H9 (cell line): ENCODE measurements around the gene PLEKHG5. TPM values are rescaled to one million over a fixed set of nuclear protein-coding genes. Genes with fewer than 3 reads are reported as not detected.

Experiments used
- DNase-seq: peaks from one replicate; pipeline ENCODE4 v3.0.0-alpha.2; 2017
- H2AFZ ChIP-seq: one replicate; pipeline ENCODE4 v1.6.1; 2013; ENCODE audit warnings: mild to moderate bottlenecking, low read length, control low read depth, moderate library complexity
- H2AK5ac ChIP-seq: 2 replicates; pipeline ENCODE4 v1.6.1; 2013; ENCODE audit warnings: low read length, control low read depth, mixed read lengths; ENCODE audit not compliant: insufficient read length
- H2BK120ac ChIP-seq: one replicate; pipeline ENCODE4 v1.6.1; 2013; ENCODE audit warnings: low read depth, mild to moderate bottlenecking, low read length, control low read depth, inconsistent platforms; ENCODE audit not compliant: poor library complexity, severe bottlenecking
- H2BK12ac ChIP-seq: 2 replicates; pipeline ENCODE4 v1.6.1; 2013; ENCODE audit warnings: low read length, control low read depth, mixed read lengths, low read depth; ENCODE audit not compliant: insufficient read length
- H2BK15ac ChIP-seq: 2 replicates; pipeline ENCODE4 v1.6.1; 2013; ENCODE audit warnings: low read depth, low read length, control low read depth
- H2BK20ac ChIP-seq: one replicate; pipeline ENCODE4 v1.6.1; 2013; ENCODE audit warnings: low read depth, mild to moderate bottlenecking, low read length, control low read depth, inconsistent platforms; ENCODE audit not compliant: poor library complexity, severe bottlenecking
- H2BK5ac ChIP-seq: 2 replicates; pipeline ENCODE4 v1.6.1; 2013; ENCODE audit warnings: low read length, control low read depth, mixed read lengths; ENCODE audit not compliant: insufficient read length
- H3K14ac ChIP-seq: 2 replicates; pipeline ENCODE4 v1.6.1; 2013; ENCODE audit warnings: low read length, control low read depth; ENCODE audit not compliant: insufficient read depth
- H3K18ac ChIP-seq: 2 replicates; pipeline ENCODE4 v1.6.1; 2013; ENCODE audit warnings: low read depth, mild to moderate bottlenecking, mixed read lengths, low read length, control low read depth; ENCODE audit not compliant: insufficient read length
- H3K23ac ChIP-seq: 2 replicates; pipeline ENCODE4 v1.6.1; 2013; ENCODE audit warnings: low read length, control low read depth, mixed read lengths, low read depth; ENCODE audit not compliant: insufficient read length
- H3K23me2 ChIP-seq: 2 replicates; pipeline ENCODE4 v1.6.1; 2013; ENCODE audit warnings: low read depth, mild to moderate bottlenecking, mixed read lengths, low read length, control low read depth; ENCODE audit not compliant: insufficient read length, poor library complexity, severe bottlenecking
- H3K27ac ChIP-seq: 2 replicates; pipeline ENCODE4 v1.5.1; 2013; ENCODE audit warnings: low read length, control low read depth, mixed read lengths, low read depth; ENCODE audit not compliant: insufficient read length
- H3K27me3 ChIP-seq: 2 replicates; pipeline ENCODE4 v1.6.1; 2013; ENCODE audit warnings: low read length, control low read depth, inconsistent platforms; ENCODE audit not compliant: insufficient read depth
- H3K4ac ChIP-seq: 2 replicates; pipeline ENCODE4 v1.6.1; 2013; ENCODE audit warnings: low read depth, mild to moderate bottlenecking, control low read depth, inconsistent platforms, low read length, moderate library complexity
- H3K4me1 ChIP-seq: 2 replicates; pipeline ENCODE4 v1.6.1; 2013; ENCODE audit warnings: low read length, control low read depth, inconsistent platforms; ENCODE audit not compliant: insufficient read depth
- H3K4me2 ChIP-seq: 2 replicates; pipeline ENCODE4 v1.6.1; 2013; ENCODE audit warnings: low read length, control low read depth, mixed read lengths; ENCODE audit not compliant: insufficient read length, insufficient read depth
- H3K56ac ChIP-seq: 2 replicates; pipeline ENCODE4 v1.6.1; 2013; ENCODE audit warnings: low read depth, mild to moderate bottlenecking, mixed read lengths, low read length, control low read depth; ENCODE audit not compliant: insufficient read length
- H3K79me1 ChIP-seq: 2 replicates; pipeline ENCODE4 v1.6.1; 2013; ENCODE audit warnings: low read depth, mild to moderate bottlenecking, moderate library complexity, low read length, control low read depth, inconsistent platforms; ENCODE audit not compliant: insufficient read depth, poor library complexity, severe bottlenecking
- H3K79me2 ChIP-seq: 2 replicates; pipeline ENCODE4 v1.6.1; 2013; ENCODE audit warnings: low read length, control low read depth, inconsistent platforms; ENCODE audit not compliant: insufficient read depth
- H3K9ac ChIP-seq: 2 replicates; pipeline ENCODE4 v1.6.1; 2013; ENCODE audit warnings: low read length, control low read depth, mixed read lengths; ENCODE audit not compliant: insufficient read length; ENCODE audit errors: extremely low read depth
- H3K9me3 ChIP-seq: one replicate; pipeline ENCODE4 v1.6.1; 2013; ENCODE audit warnings: low read depth, low read length, inconsistent platforms; ENCODE audit not compliant: control insufficient read depth
- H3T11ph ChIP-seq: one replicate; pipeline ENCODE4 v1.6.1; 2013; ENCODE audit warnings: mild to moderate bottlenecking, low read length, control low read depth, inconsistent platforms
- H4K20me1 ChIP-seq: one replicate; pipeline ENCODE4 v1.6.1; 2013; ENCODE audit not compliant: control insufficient read depth, insufficient read length, insufficient read depth
- H4K5ac ChIP-seq: 2 replicates; pipeline ENCODE4 v1.6.1; 2013; ENCODE audit warnings: low read depth, mild to moderate bottlenecking, mixed read lengths, low read length, control low read depth; ENCODE audit not compliant: insufficient read length
- H4K8ac ChIP-seq: replicated peaks from 2 replicates; pipeline ENCODE4 v1.6.1; 2013; ENCODE audit warnings: low read length, control low read depth, mixed read lengths, low read depth; ENCODE audit not compliant: insufficient read length
- H4K91ac ChIP-seq: 2 replicates; pipeline ENCODE4 v1.6.1; 2013; ENCODE audit warnings: low read depth, mild to moderate bottlenecking, moderate library complexity, mixed read lengths, low read length, control low read depth; ENCODE audit not compliant: insufficient read length
- H3K27ac Mint-ChIP-seq, 3 experiments: 2 replicates in 2 of 3; 3 replicates in 1 of 3; pipeline ENCODE4 v1.8.0; 2020 to 2021; ENCODE audit warnings: mixed read lengths in 3 of 3, mild to moderate bottlenecking in 1 of 3, moderate library complexity in 1 of 3
- H3K27me3 Mint-ChIP-seq: 2 replicates; pipeline ENCODE4 v1.8.0; 2021; ENCODE audit warnings: low read depth, mild to moderate bottlenecking, moderate library complexity, mixed read lengths
- H3K36me3 Mint-ChIP-seq, 3 experiments: 2 replicates in 2 of 3; 3 replicates in 1 of 3; pipeline ENCODE4 v1.8.0; 2020 to 2021; ENCODE audit warnings: low read depth in 3 of 3, mixed read lengths in 3 of 3; ENCODE audit not compliant: insufficient read depth in 1 of 3
- H3K4me1 Mint-ChIP-seq, 2 experiments: 2 replicates each; pipeline ENCODE4 v1.8.0; 2020; ENCODE audit warnings: mixed read lengths in 2 of 2
- H3K4me3 Mint-ChIP-seq, 2 experiments: 2 replicates in 1 of 2; 3 replicates in 1 of 2; pipeline ENCODE4 v1.8.0; 2020 to 2021; ENCODE audit warnings: mild to moderate bottlenecking in 2 of 2, mixed read lengths in 2 of 2, moderate library complexity in 1 of 2
- H3K9me3 Mint-ChIP-seq, 2 experiments: 2 replicates in 1 of 2; 3 replicates in 1 of 2; pipeline ENCODE4 v1.8.0; 2020; ENCODE audit warnings: mild to moderate bottlenecking in 2 of 2, mixed read lengths in 2 of 2, moderate library complexity in 1 of 2
- WGBS: extraction: QIAGEN DNeasy Blood & Tissue Kit; methylation state at CpG from one replicate; pipeline ENCODE4 v1.1.7; 2013; ENCODE audit warnings: missing lambda C conversion rate, low lambda C conversion rate, mixed read lengths; ENCODE audit not compliant: insufficient read length; ENCODE audit errors: extremely low coverage; 5-methylcytosine and 5-hydroxymethylcytosine counted together
- total RNA-seq: library from RNA; stranded (reverse); gene quantifications from 2 replicates; pipeline ENCODE4 v1.2.1, GENCODE V29; 2021
- TF ChIP-seq, protein P1 (sequence below): fragments of 200-600 bp; sonication (generic); conservative IDR thresholded peaks from 3 replicates; pipeline ENCODE4 v1.8.0; 2021; ENCODE audit warnings: antibody characterized with exemption, mild to moderate bottlenecking

PLEKHG5 gene
- total RNA-seq, 1 experiment from 2014 or later = 22.3 TPM

GRCh38 chr1:6419804-6420453, 71.5 kb downstream of the PLEKHG5 start, which contains the start of gene HES2:
TSS of gene HES2 (minus strand) at chr1:6419919. CDS start at chr1:6419820, 99 bp downstream.
- no peak within 1 kb of the TSS for H2BK12ac ChIP-seq
- H3K18ac ChIP-seq = no peak within 1 kb of the TSS
- peak; percentile 74 for DNase-seq
- TF ChIP-seq, protein P1, sequence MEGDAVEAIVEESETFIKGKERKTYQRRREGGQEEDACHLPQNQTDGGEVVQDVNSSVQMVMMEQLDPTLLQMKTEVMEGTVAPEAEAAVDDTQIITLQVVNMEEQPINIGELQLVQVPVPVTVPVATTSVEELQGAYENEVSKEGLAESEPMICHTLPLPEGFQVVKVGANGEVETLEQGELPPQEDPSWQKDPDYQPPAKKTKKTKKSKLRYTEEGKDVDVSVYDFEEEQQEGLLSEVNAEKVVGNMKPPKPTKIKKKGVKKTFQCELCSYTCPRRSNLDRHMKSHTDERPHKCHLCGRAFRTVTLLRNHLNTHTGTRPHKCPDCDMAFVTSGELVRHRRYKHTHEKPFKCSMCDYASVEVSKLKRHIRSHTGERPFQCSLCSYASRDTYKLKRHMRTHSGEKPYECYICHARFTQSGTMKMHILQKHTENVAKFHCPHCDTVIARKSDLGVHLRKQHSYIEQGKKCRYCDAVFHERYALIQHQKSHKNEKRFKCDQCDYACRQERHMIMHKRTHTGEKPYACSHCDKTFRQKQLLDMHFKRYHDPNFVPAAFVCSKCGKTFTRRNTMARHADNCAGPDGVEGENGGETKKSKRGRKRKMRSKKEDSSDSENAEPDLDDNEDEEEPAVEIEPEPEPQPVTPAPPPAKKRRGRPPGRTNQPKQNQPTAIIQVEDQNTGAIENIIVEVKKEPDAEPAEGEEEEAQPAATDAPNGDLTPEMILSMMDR = no peak
- no peaks in the 10 kb centered on the region for H3K4me1 ChIP-seq
- peak within 1 kb of the TSS; percentile 42 to 74 for H3K4me3 Mint-ChIP-seq
- H3K4ac ChIP-seq = no peak within 1 kb of the TSS
- peaks cover 10% of the 10 kb centered on the region for H3K23me2 ChIP-seq
- H3K23ac ChIP-seq = no peak within 1 kb of the TSS
- no peak within 1 kb of the TSS for H3K27ac Mint-ChIP-seq
- H4K20me1 ChIP-seq = no peaks in the 10 kb centered on the region
- H2BK5ac ChIP-seq = no peak within 1 kb of the TSS
- peaks cover 21 to 24% of the 10 kb centered on the region in 2 experiments for H3K4me1 Mint-ChIP-seq
- peaks cover 0 to 3% of the 10 kb centered on the region in 2 experiments; a peak in 2 of 5 replicates for H3K9me3 Mint-ChIP-seq
- H3K27me3 Mint-ChIP-seq = peaks cover 93% of the 10 kb centered on the region
- no peak within 1 kb of the TSS for H2AK5ac ChIP-seq
- H3K9ac ChIP-seq = no peak within 1 kb of the TSS
- WGBS = no CpG with 5 or more reads among the region's 62 CpGs
- H3T11ph ChIP-seq = no peak within 1 kb of the TSS
- H4K5ac ChIP-seq = no peak within 1 kb of the TSS
- H3K27ac ChIP-seq = no peak within 1 kb of the TSS
- H3K4me2 ChIP-seq = peak within 1 kb of the TSS; percentile 50
- H2BK120ac ChIP-seq = no peak within 1 kb of the TSS
- H3K9me3 ChIP-seq = no peaks in the 10 kb centered on the region
- H2BK20ac ChIP-seq = no peak within 1 kb of the TSS
- no peak within 1 kb of the TSS for H3K56ac ChIP-seq
- H3K79me2 ChIP-seq = no peaks in the 10 kb centered on the region
- no peaks in the 10 kb centered on the region for H3K79me1 ChIP-seq
- H3K27me3 ChIP-seq = peaks cover 75% of the 10 kb centered on the region
- no peak within 1 kb of the TSS for H4K91ac ChIP-seq
- no peak within 1 kb of the TSS; the same call in 1 of the 2 replicates for H3K14ac ChIP-seq
- no peak within 1 kb of the TSS for H2BK15ac ChIP-seq
- H3K36me3 Mint-ChIP-seq = no peaks in the 10 kb centered on the region
- no peak within 1 kb of the TSS for H2AFZ ChIP-seq
- H4K8ac ChIP-seq = no peak within 1 kb of the TSS
